Psoas muscle (tissue), 8 donors: ENCODE data around the gene KRTCAP2. TPM values are rescaled to one million over a fixed set of nuclear protein-coding genes. Genes with fewer than 3 reads are reported as not detected.

Experiments used
- ATAC-seq, 4 donors: fragments of 200-7000 bp; cut with Tn5 transposase; one replicate each; pipeline ENCODE4 v1.9.1; 2020; ENCODE audit warnings: moderate library complexity in 3 of 4, mild to moderate bottlenecking in 2 of 4
- DNase-seq, 2 donors: peaks; one replicate each; pipeline ENCODE4 v3.0.0-alpha.2; 2020
- H3K27ac ChIP-seq: fragments of 200-600 bp; one replicate; pipeline ENCODE4 v1.8.0; 2022
- H3K27me3 ChIP-seq, 3 donors: fragments of 200-600 bp in 1 of 3; one replicate each; pipeline versions ENCODE4 v1.6.1 to v1.8.0; 2013 to 2022; ENCODE audit warnings: low read length in 2 of 3, mild to moderate bottlenecking in 2 of 3, moderate library complexity in 1 of 3; ENCODE audit not compliant: insufficient read depth in 3 of 3
- H3K36me3 ChIP-seq, 2 donors: fragments of 200-600 bp in 1 of 2; one replicate each; pipeline versions ENCODE4 v1.6.1 to v1.8.0; 2013 to 2022; ENCODE audit warnings: low read depth in 1 of 2, mild to moderate bottlenecking in 1 of 2, moderate library complexity in 1 of 2; ENCODE audit not compliant: insufficient read depth in 1 of 2
- H3K4me1 ChIP-seq: fragments of 200-600 bp; one replicate; pipeline ENCODE4 v1.8.0; 2022
- H3K4me3 ChIP-seq: fragments of 200-600 bp; one replicate; pipeline ENCODE4 v1.8.0; 2022; ENCODE audit warnings: mild to moderate bottlenecking
- H3K9me3 ChIP-seq: fragments of 200-600 bp; one replicate; pipeline ENCODE4 v1.8.0; 2022
- whole genome bisulfite sequencing, 3 donors: extraction: QIAGEN DNeasy Blood & Tissue Kit; methylation state at CpG; one replicate each; pipeline versions ENCODE4 v1.1.6 to v1.1.7; 2013; 5-methylcytosine and 5-hydroxymethylcytosine counted together
- intact Hi-C, 2 donors: fragments of 100-400 bp; cut with DNase I; formaldehyde crosslinking; loops; one replicate each; pipeline versions ENCODE4 v1.11.0 to v1.14.2; 2022
- polyA plus RNA-seq, 3 donors: library from polyadenylated mRNA; stranded (reverse); fragments of 200-250 nt; gene quantifications; one replicate each; pipeline ENCODE4 v1.2.3, GENCODE V29; 2013
- total RNA-seq, 4 donors: library from RNA; stranded (reverse); fragmentation: NEBNext Ultra II Directional in 2 of 4; extraction: Animal tissue kit (Norgen Biotek cat#: 25700) in 2 of 4; gene quantifications; one replicate each; pipeline versions ENCODE4 v1.2.1 to v1.2.4, GENCODE V29; 2021 to 2023
- TF ChIP-seq, protein P1 (sequence below): fragments of 200-600 bp; IDR thresholded peaks from one replicate; pipeline ENCODE4 v1.8.0; 2022; ENCODE audit warnings: antibody characterized with exemption
- donor health status: healthy with polysubstance abuse.
- donor health status: DM: no; HTN: no; CAD: no; lungs with moderate emphysema.
- donor health status: Bipolar disorder and iron deficiency.
- donor health status: healthy.
- donor health status: DM: yes; HTN: yes; CAD: no.
- donor health status: DM: no; HTN: no; CAD: no.
- donor health status: DM: no; HTN: no; CAD: no.
- donor health status: DM: yes; HTN: yes; CAD: no.

KRTCAP2 gene
- total and polyA plus RNA-seq, 7 donors = 115 to 171 (median 137) TPM

DNA sequence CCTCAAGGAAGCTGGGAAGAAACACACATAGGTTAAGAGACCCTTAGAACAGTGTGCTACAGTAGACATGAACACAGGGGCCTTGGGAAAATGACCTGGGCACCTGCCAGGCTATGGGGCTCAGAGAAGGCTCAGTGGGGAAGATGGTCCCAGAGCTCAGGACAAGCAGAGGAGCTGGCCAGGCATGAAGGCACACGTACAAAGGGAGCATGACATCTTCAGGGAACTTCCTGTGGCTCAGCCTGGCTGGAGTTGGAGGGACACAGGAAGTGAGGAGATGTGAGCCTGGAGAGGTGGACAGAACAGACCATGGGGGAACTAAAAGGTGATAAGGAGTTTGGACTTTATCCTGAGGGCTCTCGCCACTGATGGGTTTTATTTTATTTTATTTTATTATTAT lies 41.2 kb downstream of the KRTCAP2 start:
- no peaks in the 10 kb centered on the region for H3K9me3 ChIP-seq
- peaks cover 0 to 36% of the 10 kb centered on the region in 2 donors for H3K36me3 ChIP-seq
- peaks cover 24% of the 10 kb centered on the region for H3K4me1 ChIP-seq
- DNase-seq (no peak), ATAC-seq (no peak)
- intact Hi-C loops = no loop called here
- TF ChIP-seq, protein P1, sequence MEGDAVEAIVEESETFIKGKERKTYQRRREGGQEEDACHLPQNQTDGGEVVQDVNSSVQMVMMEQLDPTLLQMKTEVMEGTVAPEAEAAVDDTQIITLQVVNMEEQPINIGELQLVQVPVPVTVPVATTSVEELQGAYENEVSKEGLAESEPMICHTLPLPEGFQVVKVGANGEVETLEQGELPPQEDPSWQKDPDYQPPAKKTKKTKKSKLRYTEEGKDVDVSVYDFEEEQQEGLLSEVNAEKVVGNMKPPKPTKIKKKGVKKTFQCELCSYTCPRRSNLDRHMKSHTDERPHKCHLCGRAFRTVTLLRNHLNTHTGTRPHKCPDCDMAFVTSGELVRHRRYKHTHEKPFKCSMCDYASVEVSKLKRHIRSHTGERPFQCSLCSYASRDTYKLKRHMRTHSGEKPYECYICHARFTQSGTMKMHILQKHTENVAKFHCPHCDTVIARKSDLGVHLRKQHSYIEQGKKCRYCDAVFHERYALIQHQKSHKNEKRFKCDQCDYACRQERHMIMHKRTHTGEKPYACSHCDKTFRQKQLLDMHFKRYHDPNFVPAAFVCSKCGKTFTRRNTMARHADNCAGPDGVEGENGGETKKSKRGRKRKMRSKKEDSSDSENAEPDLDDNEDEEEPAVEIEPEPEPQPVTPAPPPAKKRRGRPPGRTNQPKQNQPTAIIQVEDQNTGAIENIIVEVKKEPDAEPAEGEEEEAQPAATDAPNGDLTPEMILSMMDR = no peak
- H3K27me3 ChIP-seq = peaks cover 0 to 22% (median 0%) of the 10 kb centered on the region in 3 donors
- H3K4me3 ChIP-seq = peak overlapping the region; percentile 74
- 48 to 68% (median 65%) methylated on average over 2 of the region's 2 CpGs for WGBS, 3 donors
- no peak overlapping the region for H3K27ac ChIP-seq

DNA sequence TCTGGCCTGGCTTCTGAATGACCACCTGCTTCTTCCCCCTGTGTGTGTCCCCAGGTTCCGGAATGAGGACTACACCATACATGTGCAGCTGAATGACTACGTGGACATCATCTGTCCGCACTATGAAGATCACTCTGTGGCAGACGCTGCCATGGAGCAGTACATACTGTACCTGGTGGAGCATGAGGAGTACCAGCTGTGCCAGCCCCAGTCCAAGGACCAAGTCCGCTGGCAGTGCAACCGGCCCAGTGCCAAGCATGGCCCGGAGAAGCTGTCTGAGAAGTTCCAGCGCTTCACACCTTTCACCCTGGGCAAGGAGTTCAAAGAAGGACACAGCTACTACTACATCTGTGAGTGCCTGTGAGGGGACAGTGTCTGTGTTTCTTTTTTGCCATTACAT lies 41.8 kb downstream of the KRTCAP2 start:
- peaks cover 0 to 28% (median 0%) of the 10 kb centered on the region in 3 donors for H3K27me3 ChIP-seq
- DNase-seq = peak; percentile 74 to 90
- H3K4me3 ChIP-seq = peak overlapping the region; percentile 74
- TF ChIP-seq, protein P1 = no peak
- 31 to 66% (median 63%) methylated on average over 8 of the region's 8 CpGs for WGBS, 3 donors
- intact Hi-C loops = no loop called here
- ATAC-seq = peak in 3 of 4 donors; percentile 28 to 47 (median 39)
- peaks cover 27% of the 10 kb centered on the region for H3K4me1 ChIP-seq
- no peak overlapping the region for H3K27ac ChIP-seq
- peaks cover 0 to 36% of the 10 kb centered on the region in 2 donors for H3K36me3 ChIP-seq
- no peaks in the 10 kb centered on the region for H3K9me3 ChIP-seq

DNA sequence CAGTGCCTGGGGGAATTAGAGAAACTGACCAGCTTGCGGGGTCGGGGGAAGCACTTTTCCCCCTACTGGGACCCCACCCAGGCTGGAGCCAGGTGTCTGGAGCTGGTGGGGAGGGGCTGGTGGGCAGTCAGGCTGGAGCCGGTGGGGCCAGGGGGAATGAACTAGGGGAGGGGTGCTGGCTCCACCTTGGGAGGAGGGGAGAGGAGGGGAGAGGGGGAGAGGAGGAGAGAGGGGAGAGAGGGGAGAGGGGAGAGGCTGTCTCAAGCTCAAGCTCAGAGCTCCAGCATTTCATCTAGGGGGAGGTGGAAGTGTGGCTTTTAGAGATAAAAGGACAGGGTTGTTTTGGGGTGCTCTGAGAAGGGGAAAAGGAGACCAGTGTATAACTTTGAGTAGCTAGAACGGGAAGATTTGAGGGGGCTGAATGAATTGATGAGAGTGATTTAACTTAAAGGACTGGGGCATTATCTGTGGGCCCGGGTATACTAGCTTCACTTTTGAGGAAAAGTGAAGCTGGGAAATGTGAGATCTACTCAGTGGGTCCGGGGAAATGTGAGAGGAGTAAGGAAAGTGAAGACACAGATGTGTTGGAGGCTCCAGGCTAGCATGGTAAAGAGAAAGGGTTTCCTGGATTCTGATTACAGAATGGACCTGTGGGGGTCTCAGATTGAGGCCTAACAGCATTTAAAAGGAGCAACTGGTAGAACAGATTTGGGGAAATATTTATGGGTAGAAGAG lies 42.7 kb downstream of the KRTCAP2 start:
- peaks cover 0 to 36% of the 10 kb centered on the region in 2 donors for H3K36me3 ChIP-seq
- ATAC-seq = no peak
- TF ChIP-seq, protein P1 = no peak
- no peak for DNase-seq
- peaks cover 0 to 31% (median 0%) of the 10 kb centered on the region in 3 donors for H3K27me3 ChIP-seq
- intact Hi-C loops = no loop called here
- H3K4me3 ChIP-seq = peak overlapping the region; percentile 74
- peak overlapping the region; percentile 72 for H3K27ac ChIP-seq
- WGBS, 3 donors = 22 to 37% (median 27%) methylated on average over 5 to 6 of the region's 6 CpGs
- peaks cover 31% of the 10 kb centered on the region for H3K4me1 ChIP-seq
- H3K9me3 ChIP-seq = no peaks in the 10 kb centered on the region

DNA sequence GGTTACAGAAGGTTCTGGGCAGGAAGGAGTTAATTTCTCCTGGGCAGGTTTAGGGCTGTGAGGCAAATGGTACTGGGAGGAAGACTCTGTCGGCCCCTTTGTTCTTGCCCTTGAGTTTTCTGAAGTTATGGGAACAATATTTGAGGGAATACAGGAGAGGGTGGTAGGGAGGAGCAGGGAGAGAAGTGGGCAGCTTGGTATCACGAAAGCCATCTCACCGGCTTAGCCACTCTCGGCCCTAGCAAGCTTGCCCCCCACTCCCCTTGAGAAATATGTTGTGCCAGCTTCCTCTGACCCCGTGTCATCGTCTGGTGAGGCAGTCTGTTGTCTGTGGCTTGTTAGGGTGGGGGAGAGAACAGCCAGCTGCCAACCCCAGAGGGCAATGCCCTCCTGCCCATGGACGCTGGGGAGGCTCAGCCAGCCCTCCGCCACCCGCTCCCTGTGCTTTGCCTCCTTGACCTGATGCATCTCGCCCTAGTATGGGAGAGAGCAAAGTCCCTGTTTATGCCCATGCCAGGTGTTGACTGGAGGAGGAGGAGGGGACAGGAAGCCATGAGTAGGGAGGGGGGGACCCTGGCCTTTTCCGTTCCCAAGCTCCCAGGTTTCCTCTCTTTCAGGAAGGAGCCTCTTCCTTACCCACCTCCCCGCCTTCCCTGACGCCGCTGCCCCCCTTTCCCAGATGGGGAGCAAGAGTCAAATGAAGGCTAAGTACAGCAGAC lies 44.2 kb downstream of the KRTCAP2 start:
- TF ChIP-seq, protein P1 = no peak
- ATAC-seq (peak in 3 of 4 donors; percentile 19 to 31 (median 20)), DNase-seq (peak; percentile 26 to 59)
- H3K27ac ChIP-seq = peak overlapping the region; percentile 72
- H3K27me3 ChIP-seq = peaks cover 0 to 31% (median 0%) of the 10 kb centered on the region in 3 donors
- intact Hi-C loops = loop anchor here (5.0 kb wide), 2 partner anchors 37 to 38 kb away; no protein-coding TSS in a partner anchor
- peaks cover 24% of the 10 kb centered on the region for H3K4me1 ChIP-seq
- no peaks in the 10 kb centered on the region for H3K9me3 ChIP-seq
- peak overlapping the region; percentile 74 for H3K4me3 ChIP-seq
- 26 to 30% (median 29%) methylated on average over 13 to 14 of the region's 14 CpGs for WGBS, 3 donors
- peaks cover 0 to 29% of the 10 kb centered on the region in 2 donors for H3K36me3 ChIP-seq
